Measurements from ENCODE around the gene CHCHD5. TPM values are rescaled to one million over a fixed set of nuclear protein-coding genes. Genes with fewer than 3 reads are reported as not detected.

Gene CHCHD5
- total and polyA plus RNA-seq, 10 of the 15 experiments (the other 5 are each of a cell fraction or from before 2014, with no cell fraction given), result 16.4 to 118 (median 45.2) TPM

DNA sequence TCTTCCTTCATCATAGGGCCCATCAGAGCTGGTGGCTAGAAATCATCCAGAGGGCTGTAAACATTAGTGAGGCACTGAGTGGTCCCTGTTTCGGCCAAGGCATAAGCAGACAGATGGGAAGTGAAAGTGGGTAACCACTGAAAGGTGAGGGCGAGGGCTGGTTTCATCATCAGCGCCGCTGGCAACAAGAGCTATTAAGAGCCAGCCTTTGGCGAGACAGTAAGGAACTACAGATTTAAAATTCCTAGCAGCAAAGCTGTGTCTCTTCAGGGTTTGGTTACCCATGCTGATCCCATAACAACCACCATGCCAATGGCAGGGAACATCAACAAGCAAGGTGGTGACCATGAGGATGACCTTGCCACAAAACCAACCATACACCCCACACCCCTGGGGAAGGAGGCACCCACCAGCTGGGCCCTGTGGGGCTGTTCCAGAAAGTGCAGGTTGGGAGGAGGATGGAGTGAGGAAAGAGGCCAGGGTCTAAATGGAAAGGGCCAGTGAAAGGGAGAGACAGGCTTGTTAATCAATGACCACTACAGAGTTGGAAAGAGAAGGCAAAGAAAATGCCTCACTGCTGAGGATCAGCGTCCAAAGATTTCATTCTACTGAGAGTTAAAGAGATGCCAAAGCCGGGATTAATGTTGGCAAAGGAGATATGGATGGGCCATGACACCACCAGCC, 52.3 kb downstream of the CHCHD5 start (continued):
- TF ChIP-seq, protein P1, sequence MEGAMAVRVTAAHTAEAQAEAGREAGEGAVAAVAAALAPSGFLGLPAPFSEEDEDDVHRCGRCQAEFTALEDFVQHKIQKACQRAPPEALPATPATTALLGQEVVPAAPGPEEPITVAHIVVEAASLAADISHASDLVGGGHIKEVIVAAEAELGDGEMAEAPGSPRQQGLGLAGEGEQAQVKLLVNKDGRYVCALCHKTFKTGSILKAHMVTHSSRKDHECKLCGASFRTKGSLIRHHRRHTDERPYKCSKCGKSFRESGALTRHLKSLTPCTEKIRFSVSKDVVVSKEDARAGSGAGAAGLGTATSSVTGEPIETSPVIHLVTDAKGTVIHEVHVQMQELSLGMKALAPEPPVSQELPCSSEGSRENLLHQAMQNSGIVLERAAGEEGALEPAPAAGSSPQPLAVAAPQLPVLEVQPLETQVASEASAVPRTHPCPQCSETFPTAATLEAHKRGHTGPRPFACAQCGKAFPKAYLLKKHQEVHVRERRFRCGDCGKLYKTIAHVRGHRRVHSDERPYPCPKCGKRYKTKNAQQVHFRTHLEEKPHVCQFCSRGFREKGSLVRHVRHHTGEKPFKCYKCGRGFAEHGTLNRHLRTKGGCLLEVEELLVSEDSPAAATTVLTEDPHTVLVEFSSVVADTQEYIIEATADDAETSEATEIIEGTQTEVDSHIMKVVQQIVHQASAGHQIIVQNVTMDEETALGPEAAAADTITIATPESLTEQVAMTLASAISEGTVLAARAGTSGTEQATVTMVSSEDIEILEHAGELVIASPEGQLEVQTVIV (IDR thresholded peaks at IDR 0.05; ENCODE audit: borderline replicate concordance, partially characterized antibody), result no peak
- TF ChIP-seq IKZF2 (IDR thresholded peaks at IDR 0.05) (peak; percentile 85; a peak in 3 of 4 replicates), NFYB (IDR thresholded peaks at IDR 0.05; ENCODE audit: insufficient read depth, low read depth, low read length) (no peak), CHD2 (IDR thresholded peaks at IDR 0.05; ENCODE audit: borderline replicate concordance, low read depth, low read length) (peak; percentile 30; the same call in 1 of the 2 replicates), MEF2B (IDR thresholded peaks at IDR 0.05; ENCODE audit: partially characterized antibody, poor library complexity, severe bottlenecking) (peak; percentile 14), EED (IDR thresholded peaks at IDR 0.05; ENCODE audit: low read depth) (peak; percentile 78), ZNF24 (IDR thresholded peaks at IDR 0.05) (no peak), ZBED1 (IDR thresholded peaks at IDR 0.05; ENCODE audit: borderline replicate concordance) (no peak), RB1 (IDR thresholded peaks at IDR 0.05; ENCODE audit: borderline replicate concordance) (no peak), SRF (IDR thresholded peaks at IDR 0.05; ENCODE audit: low read depth in 2 of 2, low read length in 2 of 2) (no peak), STAT3 (IDR thresholded peaks at IDR 0.05; ENCODE audit: low read depth, low read length) (no peak), RUNX3 (IDR thresholded peaks at IDR 0.05; ENCODE audit: low read length) (peak; percentile 90)
- TF ChIP-seq, protein P2, sequence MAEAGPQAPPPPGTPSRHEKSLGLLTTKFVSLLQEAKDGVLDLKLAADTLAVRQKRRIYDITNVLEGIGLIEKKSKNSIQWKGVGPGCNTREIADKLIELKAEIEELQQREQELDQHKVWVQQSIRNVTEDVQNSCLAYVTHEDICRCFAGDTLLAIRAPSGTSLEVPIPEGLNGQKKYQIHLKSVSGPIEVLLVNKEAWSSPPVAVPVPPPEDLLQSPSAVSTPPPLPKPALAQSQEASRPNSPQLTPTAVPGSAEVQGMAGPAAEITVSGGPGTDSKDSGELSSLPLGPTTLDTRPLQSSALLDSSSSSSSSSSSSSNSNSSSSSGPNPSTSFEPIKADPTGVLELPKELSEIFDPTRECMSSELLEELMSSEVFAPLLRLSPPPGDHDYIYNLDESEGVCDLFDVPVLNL (IDR thresholded peaks at IDR 0.05; ENCODE audit: low read depth, low read length), result no peak
- TF ChIP-seq, protein P3, sequence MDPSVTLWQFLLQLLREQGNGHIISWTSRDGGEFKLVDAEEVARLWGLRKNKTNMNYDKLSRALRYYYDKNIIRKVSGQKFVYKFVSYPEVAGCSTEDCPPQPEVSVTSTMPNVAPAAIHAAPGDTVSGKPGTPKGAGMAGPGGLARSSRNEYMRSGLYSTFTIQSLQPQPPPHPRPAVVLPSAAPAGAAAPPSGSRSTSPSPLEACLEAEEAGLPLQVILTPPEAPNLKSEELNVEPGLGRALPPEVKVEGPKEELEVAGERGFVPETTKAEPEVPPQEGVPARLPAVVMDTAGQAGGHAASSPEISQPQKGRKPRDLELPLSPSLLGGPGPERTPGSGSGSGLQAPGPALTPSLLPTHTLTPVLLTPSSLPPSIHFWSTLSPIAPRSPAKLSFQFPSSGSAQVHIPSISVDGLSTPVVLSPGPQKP (IDR thresholded peaks at IDR 0.05; ENCODE audit: low read depth, low read length), result no peak
- TF ChIP-seq, protein P4, sequence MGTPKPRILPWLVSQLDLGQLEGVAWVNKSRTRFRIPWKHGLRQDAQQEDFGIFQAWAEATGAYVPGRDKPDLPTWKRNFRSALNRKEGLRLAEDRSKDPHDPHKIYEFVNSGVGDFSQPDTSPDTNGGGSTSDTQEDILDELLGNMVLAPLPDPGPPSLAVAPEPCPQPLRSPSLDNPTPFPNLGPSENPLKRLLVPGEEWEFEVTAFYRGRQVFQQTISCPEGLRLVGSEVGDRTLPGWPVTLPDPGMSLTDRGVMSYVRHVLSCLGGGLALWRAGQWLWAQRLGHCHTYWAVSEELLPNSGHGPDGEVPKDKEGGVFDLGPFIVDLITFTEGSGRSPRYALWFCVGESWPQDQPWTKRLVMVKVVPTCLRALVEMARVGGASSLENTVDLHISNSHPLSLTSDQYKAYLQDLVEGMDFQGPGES (IDR thresholded peaks at IDR 0.05), result no peak
- TF ChIP-seq, protein P5, sequence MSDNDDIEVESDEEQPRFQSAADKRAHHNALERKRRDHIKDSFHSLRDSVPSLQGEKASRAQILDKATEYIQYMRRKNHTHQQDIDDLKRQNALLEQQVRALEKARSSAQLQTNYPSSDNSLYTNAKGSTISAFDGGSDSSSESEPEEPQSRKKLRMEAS (IDR thresholded peaks at IDR 0.05; ENCODE audit: low read depth, low read length), result no peak
- TF ChIP-seq, protein P6, sequence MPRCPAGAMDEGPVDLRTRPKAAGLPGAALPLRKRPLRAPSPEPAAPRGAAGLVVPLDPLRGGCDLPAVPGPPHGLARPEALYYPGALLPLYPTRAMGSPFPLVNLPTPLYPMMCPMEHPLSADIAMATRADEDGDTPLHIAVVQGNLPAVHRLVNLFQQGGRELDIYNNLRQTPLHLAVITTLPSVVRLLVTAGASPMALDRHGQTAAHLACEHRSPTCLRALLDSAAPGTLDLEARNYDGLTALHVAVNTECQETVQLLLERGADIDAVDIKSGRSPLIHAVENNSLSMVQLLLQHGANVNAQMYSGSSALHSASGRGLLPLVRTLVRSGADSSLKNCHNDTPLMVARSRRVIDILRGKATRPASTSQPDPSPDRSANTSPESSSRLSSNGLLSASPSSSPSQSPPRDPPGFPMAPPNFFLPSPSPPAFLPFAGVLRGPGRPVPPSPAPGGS (IDR thresholded peaks at IDR 0.05; ENCODE audit: borderline replicate concordance, insufficient read depth, low read depth, low read length, poor library complexity, severe bottlenecking), result no peak
- TF ChIP-seq, protein P7, sequence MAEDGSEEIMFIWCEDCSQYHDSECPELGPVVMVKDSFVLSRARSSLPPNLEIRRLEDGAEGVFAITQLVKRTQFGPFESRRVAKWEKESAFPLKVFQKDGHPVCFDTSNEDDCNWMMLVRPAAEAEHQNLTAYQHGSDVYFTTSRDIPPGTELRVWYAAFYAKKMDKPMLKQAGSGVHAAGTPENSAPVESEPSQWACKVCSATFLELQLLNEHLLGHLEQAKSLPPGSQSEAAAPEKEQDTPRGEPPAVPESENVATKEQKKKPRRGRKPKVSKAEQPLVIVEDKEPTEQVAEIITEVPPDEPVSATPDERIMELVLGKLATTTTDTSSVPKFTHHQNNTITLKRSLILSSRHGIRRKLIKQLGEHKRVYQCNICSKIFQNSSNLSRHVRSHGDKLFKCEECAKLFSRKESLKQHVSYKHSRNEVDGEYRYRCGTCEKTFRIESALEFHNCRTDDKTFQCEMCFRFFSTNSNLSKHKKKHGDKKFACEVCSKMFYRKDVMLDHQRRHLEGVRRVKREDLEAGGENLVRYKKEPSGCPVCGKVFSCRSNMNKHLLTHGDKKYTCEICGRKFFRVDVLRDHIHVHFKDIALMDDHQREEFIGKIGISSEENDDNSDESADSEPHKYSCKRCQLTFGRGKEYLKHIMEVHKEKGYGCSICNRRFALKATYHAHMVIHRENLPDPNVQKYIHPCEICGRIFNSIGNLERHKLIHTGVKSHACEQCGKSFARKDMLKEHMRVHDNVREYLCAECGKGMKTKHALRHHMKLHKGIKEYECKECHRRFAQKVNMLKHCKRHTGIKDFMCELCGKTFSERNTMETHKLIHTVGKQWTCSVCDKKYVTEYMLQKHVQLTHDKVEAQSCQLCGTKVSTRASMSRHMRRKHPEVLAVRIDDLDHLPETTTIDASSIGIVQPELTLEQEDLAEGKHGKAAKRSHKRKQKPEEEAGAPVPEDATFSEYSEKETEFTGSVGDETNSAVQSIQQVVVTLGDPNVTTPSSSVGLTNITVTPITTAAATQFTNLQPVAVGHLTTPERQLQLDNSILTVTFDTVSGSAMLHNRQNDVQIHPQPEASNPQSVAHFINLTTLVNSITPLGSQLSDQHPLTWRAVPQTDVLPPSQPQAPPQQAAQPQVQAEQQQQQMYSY (CRISPR knock-in tag; IDR thresholded peaks at IDR 0.05), result no peak
